GM20431 (cell line): ENCODE data around the gene PCDHA12.

ENCODE experiments used
- in situ Hi-C: fragments of 300-500 bp; cut with MseI, MboI; formaldehyde crosslinking; loops from one replicate; pipeline ENCODE4 v1.15.0; 2020; ENCODE audit warnings: low sequenced_read_pairs; ENCODE audit not compliant: unreplicated experiment

Gene PCDHA12

GRCh38 chr5:140926443-140927227, 51.5 kb downstream of the PCDHA12 start:
- in situ Hi-C loops, result no loop called here

- in situ Hi-C loops, result no loop called here
Measured at GRCh38 chr5:140927228-140927573, 52.1 kb downstream of the PCDHA12 start.
